H1 (cell line): ENCODE measurements around the gene MLANA. TPM values are rescaled to one million over a fixed set of nuclear protein-coding genes. Genes with fewer than 3 reads are reported as not detected.

Experiments
- CTCF ChIA-PET: fragments of 300-600 bp; sonication (Branson Sonifier 250); formaldehyde crosslinking; loops from one replicate; lab custom pipeline; 2021; ENCODE audit not compliant: partially characterized antibody; lab: Charles Lee
- POLR2A ChIA-PET: fragments of 300-600 bp; sonication (Branson Sonifier 250); formaldehyde crosslinking; loops from one replicate; lab custom pipeline; 2021; ENCODE audit warnings: inconsistent platforms; ENCODE audit not compliant: partially characterized antibody; lab: Charles Lee
- DNase-seq, 2 experiments: peaks; one replicate each; pipeline versions ENCODE4 v3.0.0 to v3.0.0-alpha.2; 2010 to 2022; ENCODE audit warnings: low spot score in 2 of 2, low read depth in 1 of 2, mixed read lengths in 1 of 2
- FAIRE-seq: peaks from 2 replicates; lab custom pipeline; 2011; peaks lifted over from hg19 to GRCh38; lab: Jason Lieb, UNC
- H2AFZ ChIP-seq: 2 replicates; pipeline ENCODE4 v1.8.1; 2012; ENCODE audit warnings: low read length, inconsistent platforms
- H2AK5ac ChIP-seq: 2 replicates; pipeline ENCODE4 v1.6.1; 2013; ENCODE audit warnings: low read depth, low read length
- H2BK120ac ChIP-seq: replicated peaks from 2 replicates; pipeline ENCODE3; 2013; ENCODE audit warnings: low read depth, low read length, inconsistent platforms
- H2BK12ac ChIP-seq: 2 replicates; pipeline ENCODE4 v1.6.1; 2013; ENCODE audit warnings: low read depth, low read length
- H2BK15ac ChIP-seq: 2 replicates; pipeline ENCODE4 v1.6.1; 2013; ENCODE audit warnings: low read length
- H2BK20ac ChIP-seq: 2 replicates; pipeline ENCODE4 v1.6.1; 2013; ENCODE audit warnings: low read length
- H2BK5ac ChIP-seq: 2 replicates; pipeline ENCODE4 v1.6.1; 2013; ENCODE audit warnings: low read depth, low read length
- H3K14ac ChIP-seq: 2 replicates; pipeline ENCODE4 v1.6.1; 2013; ENCODE audit warnings: inconsistent platforms; ENCODE audit not compliant: insufficient read length
- H3K18ac ChIP-seq: 2 replicates; pipeline ENCODE4 v1.6.1; 2013; ENCODE audit warnings: low read length; ENCODE audit errors: extremely low read depth
- H3K23ac ChIP-seq: 2 replicates; pipeline ENCODE4 v1.6.1; 2013; ENCODE audit warnings: inconsistent platforms; ENCODE audit not compliant: insufficient read length
- H3K23me2 ChIP-seq: 2 replicates; pipeline ENCODE4 v1.6.1; 2013; ENCODE audit warnings: low read depth, low read length
- H3K27ac ChIP-seq: 2 replicates; pipeline ENCODE4 v1.6.1; 2011; ENCODE audit warnings: low read depth, low read length, inconsistent platforms
- H3K27me3 ChIP-seq, 4 experiments: replicated peaks in 1 of 4; 1 replicate in 1 of 4; 2 replicates in 3 of 4; pipeline versions ENCODE4 v1.6.1 to v1.8.1; 2011 to 2013; ENCODE audit warnings: low read length in 3 of 4, mild to moderate bottlenecking in 3 of 4, inconsistent platforms in 2 of 4, mixed read lengths in 2 of 4, moderate library complexity in 1 of 4; ENCODE audit not compliant: control insufficient read depth in 3 of 4, insufficient read depth in 3 of 4; ENCODE audit errors: extremely low read depth in 1 of 4
- H3K36me3 ChIP-seq, 4 experiments: 2 replicates each; pipeline versions ENCODE4 v1.6.1 to v1.8.1; 2011 to 2013; ENCODE audit warnings: mild to moderate bottlenecking in 4 of 4, low read length in 3 of 4, moderate library complexity in 2 of 4, control low read depth in 1 of 4, inconsistent platforms in 1 of 4; ENCODE audit not compliant: insufficient read depth in 4 of 4, control insufficient read depth in 2 of 4
- H3K4ac ChIP-seq: replicated peaks from 2 replicates; pipeline ENCODE3; 2013; ENCODE audit warnings: low read length, low read depth, mixed read lengths, inconsistent platforms; ENCODE audit not compliant: insufficient read length
- H3K4me1 ChIP-seq, 4 experiments: replicated peaks in 1 of 4; 1 replicate in 1 of 4; 2 replicates in 3 of 4; pipeline versions ENCODE4 v1.6.1 to v1.8.1; 2011 to 2013; ENCODE audit warnings: low read length in 3 of 4, inconsistent platforms in 2 of 4, mixed read lengths in 1 of 4; ENCODE audit not compliant: insufficient read depth in 4 of 4, control insufficient read depth in 3 of 4
- H3K4me2 ChIP-seq, 2 experiments: 2 replicates each; pipeline versions ENCODE4 v1.6.1 to v1.8.1; 2011 to 2013; ENCODE audit warnings: low read depth in 2 of 2, low read length in 2 of 2, control low read depth in 1 of 2, inconsistent platforms in 1 of 2, mild to moderate bottlenecking in 1 of 2; ENCODE audit not compliant: insufficient read depth in 1 of 2
- H3K4me3 ChIP-seq, 4 experiments: fragments of 200-600, 300-600 bp in 1 of 4; sonication (generic), shearing (Covaris generic), sonication (Bioruptor Twin) in 1 of 4; 2 replicates each; pipeline versions ENCODE4 v1.5.1 to v1.8.1; 2011 to 2016; ENCODE audit warnings: low read length in 4 of 4, low read depth in 3 of 4, control low read depth in 2 of 4, inconsistent platforms in 2 of 4, mild to moderate bottlenecking in 2 of 4, mixed read lengths in 1 of 4, moderate library complexity in 1 of 4; ENCODE audit not compliant: insufficient read depth in 2 of 4; ENCODE audit errors: extremely low read depth in 1 of 4
- H3K56ac ChIP-seq: replicated peaks from 2 replicates; pipeline ENCODE3; 2013; ENCODE audit warnings: low read depth, mild to moderate bottlenecking, mixed read lengths, low read length, inconsistent platforms; ENCODE audit not compliant: insufficient read length
- H3K79me1 ChIP-seq: 2 replicates; pipeline ENCODE4 v1.6.1; 2013; ENCODE audit warnings: low read depth, low read length, control low read depth
- H3K79me2 ChIP-seq, 2 experiments: 2 replicates each; pipeline versions ENCODE4 v1.6.1 to v1.8.1; 2012 to 2013; ENCODE audit warnings: low read length in 2 of 2, mild to moderate bottlenecking in 2 of 2, inconsistent platforms in 1 of 2; ENCODE audit not compliant: insufficient read depth in 2 of 2, control insufficient read depth in 1 of 2
- H3K9ac ChIP-seq, 4 experiments: replicated peaks in 1 of 4; 1 replicate in 1 of 4; 2 replicates in 3 of 4; pipeline versions ENCODE4 v1.6.1 to v1.8.1; 2011 to 2013; ENCODE audit warnings: low read depth in 3 of 4, low read length in 3 of 4, control low read depth in 2 of 4, mild to moderate bottlenecking in 2 of 4, moderate library complexity in 2 of 4, inconsistent platforms in 1 of 4; ENCODE audit errors: extremely low read depth in 1 of 4
- H3K9me3 ChIP-seq, 2 experiments: 2 replicates each; pipeline versions ENCODE4 v1.6.1 to v1.8.1; 2012 to 2013; ENCODE audit warnings: mild to moderate bottlenecking in 2 of 2, moderate library complexity in 2 of 2, control low read depth in 1 of 2, inconsistent platforms in 1 of 2, low read depth in 1 of 2, low read length in 1 of 2, mixed read lengths in 1 of 2; ENCODE audit not compliant: insufficient read depth in 2 of 2
- H4K20me1 ChIP-seq, 2 experiments: replicated peaks in 1 of 2; 2 replicates each; pipeline versions ENCODE3 to v1.8.1; 2011 to 2013; ENCODE audit warnings: inconsistent platforms in 2 of 2, low read length in 2 of 2, mild to moderate bottlenecking in 1 of 2; ENCODE audit not compliant: insufficient read depth in 2 of 2, control insufficient read depth in 1 of 2
- H4K5ac ChIP-seq: 2 replicates; pipeline ENCODE4 v1.6.1; 2013; ENCODE audit warnings: low read length, low read depth, mixed read lengths, inconsistent platforms; ENCODE audit not compliant: insufficient read length
- H4K8ac ChIP-seq: 2 replicates; pipeline ENCODE4 v1.8.0; 2013; ENCODE audit warnings: mild to moderate bottlenecking, moderate library complexity, low read length, inconsistent platforms; ENCODE audit not compliant: insufficient read depth; ENCODE audit errors: extremely low read depth
- H4K91ac ChIP-seq: replicated peaks from 2 replicates; pipeline ENCODE3; 2013; ENCODE audit warnings: low read length, mixed read lengths, inconsistent platforms; ENCODE audit not compliant: insufficient read length
- CTCF ChIP-seq, 3 experiments: IDR thresholded peaks; 1 replicate in 2 of 3; 2 replicates in 1 of 3; pipeline versions ENCODE4 v1.5.1 to v1.6.1; 2011; ENCODE audit warnings: low read length in 3 of 3, mild to moderate bottlenecking in 3 of 3, inconsistent platforms in 2 of 3, low read depth in 1 of 3, moderate library complexity in 1 of 3; ENCODE audit not compliant: insufficient read depth in 1 of 3; ENCODE audit errors: control extremely low read depth in 1 of 3
- KDM4A ChIP-seq: IDR thresholded peaks from one replicate; pipeline ENCODE4 v1.7.1; 2012; ENCODE audit warnings: low read depth, mild to moderate bottlenecking, moderate library complexity, low read length, inconsistent platforms; ENCODE audit not compliant: severe bottlenecking
- SAP30 ChIP-seq: fragments of 300-600 bp; sonication (generic); IDR thresholded peaks from 2 replicates; pipeline ENCODE4 v1.7.1; 2012; ENCODE audit warnings: low read length, moderate library complexity, mild to moderate bottlenecking, inconsistent platforms; ENCODE audit not compliant: insufficient read depth, insufficient replicate concordance
- SIRT6 ChIP-seq: IDR thresholded peaks from one replicate; pipeline ENCODE4 v1.7.1; 2012; ENCODE audit warnings: low read length, inconsistent platforms
- ZNF274 ChIP-seq: IDR thresholded peaks from 2 replicates; pipeline ENCODE4 v1.7.0; 2012; ENCODE audit warnings: low read length, borderline replicate concordance; ENCODE audit errors: extremely low read depth
- WGBS, 2 experiments: shearing (Covaris generic) in 1 of 2; methylation state at CpG; one replicate each; pipeline versions ENCODE4 v1.1.6 to v1.1.7; 2013 to 2015; ENCODE audit warnings: low lambda C conversion rate in 2 of 2, mixed read lengths in 2 of 2, inconsistent platforms in 1 of 2, low coverage in 1 of 2, missing lambda C conversion rate in 1 of 2; ENCODE audit not compliant: insufficient replicate concordance in 2 of 2, insufficient coverage in 1 of 2, insufficient read length in 1 of 2; ENCODE audit errors: extremely low coverage in 1 of 2, missing lambda C conversion rate in 1 of 2; 5-methylcytosine and 5-hydroxymethylcytosine counted together
- polyA plus RNA-seq, 7 experiments: library from polyadenylated mRNA; depleted of rRNA in 3 of 7; stranded (reverse) in 5 of 7; unstranded in 2 of 7; fragments of >200 nt in 5 of 7; fragments of 200-250 nt in 2 of 7; gene quantifications; 1 replicate in 5 of 7; 2 replicates in 1 of 7; 4 replicates in 1 of 7; pipeline versions ENCODE4 v1.2.1 to v1.2.3, GENCODE V29; 2011 to 2013; ENCODE audit warnings: missing spikeins in 2 of 7, mixed read lengths in 2 of 7
- total RNA-seq: library from RNA; stranded (reverse); fragmentation: NEBNext Ultra II Directional; extraction: Animal tissue kit (Norgen Biotek cat#: 25700); gene quantifications from 2 replicates; pipeline ENCODE4 v1.2.1, GENCODE V29; 2021

Gene MLANA
- total and polyA plus RNA-seq, 2 of the 8 experiments (the other 6 are each of a cell fraction or from before 2014, with no cell fraction given): not detected

- no peak overlapping the region for H3K27ac ChIP-seq
- no peak overlapping the region for H2AK5ac ChIP-seq
- CTCF ChIA-PET: interaction anchor here (0.8 kb wide), 1 partner anchor 106 kb away, joined by 3 read pairs; no protein-coding TSS in a partner anchor
- 62% methylated on average over 3 of the region's 3 CpGs; no CpG with 5 or more reads in 1 of the 2 experiments for WGBS, 2 experiments
- no peak overlapping the region for H3K4me3 ChIP-seq
- H3K9me3 ChIP-seq: no peaks in the 10 kb centered on the region
- H3K36me3 ChIP-seq: peaks cover 0 to 15% (median 0%) of the 10 kb centered on the region in 4 experiments; a peak in 5 of 8 replicates
- H4K8ac ChIP-seq: no peak overlapping the region
- H2BK15ac ChIP-seq: no peak overlapping the region
- H3K23me2 ChIP-seq: no peaks in the 10 kb centered on the region
- no peak overlapping the region for H3K18ac ChIP-seq
- H2BK12ac ChIP-seq: no peak overlapping the region
- H3K79me2 ChIP-seq: no peaks in the 10 kb centered on the region
- H3K14ac ChIP-seq: no peak overlapping the region
- no peak overlapping the region for H3K9ac ChIP-seq
- no peak overlapping the region for H3K4ac ChIP-seq
- FAIRE-seq (no peak), DNase-seq (no peak)
- POLR2A ChIA-PET: interaction anchor here (0.6 kb wide), 1 partner anchor 9 kb away, joined by 3 read pairs; no protein-coding TSS in a partner anchor
- H3K4me2 ChIP-seq: no peak overlapping the region
- H2AFZ ChIP-seq: no peak overlapping the region
- no peak overlapping the region for H2BK5ac ChIP-seq
- no peak overlapping the region for H2BK20ac ChIP-seq
- no peak for TF ChIP-seq ZNF274
- no peak for TF ChIP-seq SIRT6
- TF ChIP-seq SAP30: no peak
- no peak for TF ChIP-seq CTCF (IDR thresholded peaks at IDR 0.05; ENCODE audit: control extremely low read depth in 1 of 3, insufficient read depth in 1 of 3, low read depth in 1 of 3, low read length in 3 of 3)
- no peak for TF ChIP-seq KDM4A
- no peak overlapping the region for H3K23ac ChIP-seq
- no peaks in the 10 kb centered on the region for H3K4me1 ChIP-seq
- no peak overlapping the region for H4K5ac ChIP-seq
- H4K20me1 ChIP-seq: no peaks in the 10 kb centered on the region
- H3K27me3 ChIP-seq: no peaks in the 10 kb centered on the region
- no peaks in the 10 kb centered on the region for H3K79me1 ChIP-seq
- H4K91ac ChIP-seq: no peak overlapping the region
- H3K56ac ChIP-seq: no peak overlapping the region
- H2BK120ac ChIP-seq: no peak overlapping the region
Observed at GRCh38 chr9:5917888-5918287, 27.2 kb downstream of the MLANA start.
